Spleen (tissue), 7 donors: ENCODE measurements around the gene MYO1D.

Source experiments
- POLR2A ChIP-seq, 3 donors: fragments of 450-650 bp; IDR thresholded peaks; one replicate each; pipeline ENCODE4 v1.5.1; 2017; ENCODE audit warnings: antibody characterized with exemption in 3 of 3, mild to moderate bottlenecking in 1 of 3
- POLR2AphosphoS5 ChIP-seq, 3 donors: sonication (generic); formaldehyde crosslinking; IDR thresholded peaks; one replicate each; pipeline ENCODE4 v1.5.1; 2017; ENCODE audit warnings: antibody characterized with exemption in 3 of 3
- TF ChIP-seq, protein P1 (sequence below), 11 experiments: fragments of 200-600 bp in 7 of 11; fragments of 450-650 bp in 4 of 11; sonication (generic) in 4 of 11; IDR thresholded peaks in 8 of 11; conservative IDR thresholded peaks in 3 of 11; 1 replicate in 7 of 11; 2 replicates in 4 of 11; pipeline versions ENCODE4 v1.4.0 to v1.8.0; 2016 to 2021; ENCODE audit warnings: antibody characterized with exemption in 11 of 11, inconsistent platforms in 4 of 11, mild to moderate bottlenecking in 1 of 11
- donor health status: DM: no; HTN: no; CAD: no; lungs with moderate emphysema.
- donor health status: DM: no; HTN: no; CAD: no.
- donor health status: DM: no; HTN: no; CAD: no.

GRCh38 chr17:32610943-32611342 lies 266.0 kb downstream of the MYO1D start:
- TF ChIP-seq, protein P1, sequence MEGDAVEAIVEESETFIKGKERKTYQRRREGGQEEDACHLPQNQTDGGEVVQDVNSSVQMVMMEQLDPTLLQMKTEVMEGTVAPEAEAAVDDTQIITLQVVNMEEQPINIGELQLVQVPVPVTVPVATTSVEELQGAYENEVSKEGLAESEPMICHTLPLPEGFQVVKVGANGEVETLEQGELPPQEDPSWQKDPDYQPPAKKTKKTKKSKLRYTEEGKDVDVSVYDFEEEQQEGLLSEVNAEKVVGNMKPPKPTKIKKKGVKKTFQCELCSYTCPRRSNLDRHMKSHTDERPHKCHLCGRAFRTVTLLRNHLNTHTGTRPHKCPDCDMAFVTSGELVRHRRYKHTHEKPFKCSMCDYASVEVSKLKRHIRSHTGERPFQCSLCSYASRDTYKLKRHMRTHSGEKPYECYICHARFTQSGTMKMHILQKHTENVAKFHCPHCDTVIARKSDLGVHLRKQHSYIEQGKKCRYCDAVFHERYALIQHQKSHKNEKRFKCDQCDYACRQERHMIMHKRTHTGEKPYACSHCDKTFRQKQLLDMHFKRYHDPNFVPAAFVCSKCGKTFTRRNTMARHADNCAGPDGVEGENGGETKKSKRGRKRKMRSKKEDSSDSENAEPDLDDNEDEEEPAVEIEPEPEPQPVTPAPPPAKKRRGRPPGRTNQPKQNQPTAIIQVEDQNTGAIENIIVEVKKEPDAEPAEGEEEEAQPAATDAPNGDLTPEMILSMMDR (IDR thresholded peaks at IDR 0.05 in 8 of 11, conservative IDR thresholded peaks at IDR 0.05 in 3 of 11) = no peak
- no peak for TF ChIP-seq POLR2A (IDR thresholded peaks at IDR 0.05)
- TF ChIP-seq POLR2AphosphoS5 (IDR thresholded peaks at IDR 0.05) = no peak
